Nucleus accumbens (tissue), 56 donors: Measurements from ENCODE around the gene SDF4.
"Not testable (repeated sequence)": the region's sequence is repeated elsewhere in the genome, so short reads cannot be mapped to it uniquely, and the experiment has no call there.

Experiments
- DNase-seq, 56 donors: peaks; one replicate each; lab custom pipeline; 2025; lab: John Stamatoyannopoulos, UW

SDF4 gene

GRCh38 chr1:1202831-1203560 lies 28.8 kb downstream of the SDF4 start:
- no peak for DNase-seq

GRCh38 chr1:1200876-1201810 lies 30.7 kb downstream of the SDF4 start:
- DNase-seq, result peak in 33 of 56 donors; percentile 2 to 85 (median 31)

- no peak for DNase-seq
Observed at GRCh38 chr1:1199961-1200875, 31.6 kb downstream of the SDF4 start.

DNA sequence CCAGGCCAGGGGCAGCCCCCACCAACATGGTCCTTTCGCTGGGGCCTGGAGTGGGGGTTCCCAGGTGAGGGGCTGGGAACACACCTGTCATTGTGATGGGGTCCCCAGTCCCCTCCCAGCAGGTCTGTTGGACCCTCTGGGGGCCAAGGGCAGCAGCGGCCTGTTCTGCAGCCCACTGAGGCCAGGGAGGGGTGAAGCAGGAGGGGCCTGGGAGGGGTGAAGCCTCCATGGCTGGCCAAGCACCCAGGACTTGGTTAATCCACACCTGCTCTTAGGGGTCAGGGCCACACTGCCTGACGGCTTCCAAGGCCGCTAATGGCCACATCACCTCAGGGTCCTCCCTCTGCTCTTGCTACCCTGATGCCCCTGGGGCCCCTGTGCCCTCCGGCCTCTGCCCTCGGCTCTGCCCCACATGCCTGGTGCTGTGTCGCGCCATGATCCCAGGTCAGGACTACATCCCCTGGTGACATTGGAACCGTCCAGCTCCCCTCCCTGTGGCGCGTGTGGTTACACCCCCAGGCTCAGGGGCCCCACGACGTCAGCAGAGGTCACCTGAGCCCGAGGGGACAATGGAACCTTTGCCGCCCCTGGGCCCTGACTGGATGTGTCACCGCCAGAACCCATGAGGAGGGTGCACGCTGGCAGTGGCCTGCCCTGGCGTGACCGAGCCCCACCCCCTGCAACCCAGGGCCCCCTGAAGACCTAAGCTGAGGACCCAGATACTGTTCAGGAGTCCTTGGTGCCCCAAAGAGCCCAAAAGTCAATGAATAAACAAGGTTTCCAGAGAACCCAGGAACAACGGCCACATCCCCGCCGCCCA lies 32.5 kb downstream of the SDF4 start:
- no peak for DNase-seq

DNA sequence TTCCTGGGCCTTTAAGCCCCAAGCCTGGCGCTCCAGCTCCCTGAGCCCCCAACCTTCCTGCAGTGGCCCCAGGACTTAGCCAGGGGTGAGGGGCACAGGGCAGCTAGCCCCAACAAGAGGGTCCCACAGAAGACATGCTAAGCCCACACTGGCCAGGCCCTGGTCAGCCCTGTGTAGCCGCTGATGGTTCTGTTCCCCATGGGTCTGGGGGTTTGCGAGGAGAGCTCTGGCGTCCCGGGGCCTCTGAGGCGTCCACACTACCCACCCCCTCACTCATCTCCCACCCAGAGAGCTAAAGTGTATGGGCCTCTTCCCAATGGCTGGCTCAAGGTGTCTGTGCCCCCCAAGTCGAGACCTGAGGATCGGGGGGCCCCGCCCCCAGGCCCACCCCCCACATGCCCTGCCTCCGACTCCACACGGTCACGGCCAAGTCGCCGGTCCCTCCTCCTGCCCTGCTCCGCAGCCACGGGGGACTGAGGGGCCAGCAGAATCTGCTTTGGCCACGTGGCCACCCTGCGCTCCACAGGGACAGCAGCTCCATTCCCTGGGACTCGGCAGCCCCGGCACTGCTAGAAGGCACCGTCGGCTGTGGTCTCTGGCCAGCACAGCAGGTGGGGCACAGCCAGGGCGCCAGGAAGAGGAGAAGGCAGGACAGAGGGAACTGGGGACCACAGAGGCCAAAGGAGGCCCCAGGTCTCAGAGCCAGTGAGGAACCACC lies 33.2 kb downstream of the SDF4 start:
- no peak for DNase-seq

DNA sequence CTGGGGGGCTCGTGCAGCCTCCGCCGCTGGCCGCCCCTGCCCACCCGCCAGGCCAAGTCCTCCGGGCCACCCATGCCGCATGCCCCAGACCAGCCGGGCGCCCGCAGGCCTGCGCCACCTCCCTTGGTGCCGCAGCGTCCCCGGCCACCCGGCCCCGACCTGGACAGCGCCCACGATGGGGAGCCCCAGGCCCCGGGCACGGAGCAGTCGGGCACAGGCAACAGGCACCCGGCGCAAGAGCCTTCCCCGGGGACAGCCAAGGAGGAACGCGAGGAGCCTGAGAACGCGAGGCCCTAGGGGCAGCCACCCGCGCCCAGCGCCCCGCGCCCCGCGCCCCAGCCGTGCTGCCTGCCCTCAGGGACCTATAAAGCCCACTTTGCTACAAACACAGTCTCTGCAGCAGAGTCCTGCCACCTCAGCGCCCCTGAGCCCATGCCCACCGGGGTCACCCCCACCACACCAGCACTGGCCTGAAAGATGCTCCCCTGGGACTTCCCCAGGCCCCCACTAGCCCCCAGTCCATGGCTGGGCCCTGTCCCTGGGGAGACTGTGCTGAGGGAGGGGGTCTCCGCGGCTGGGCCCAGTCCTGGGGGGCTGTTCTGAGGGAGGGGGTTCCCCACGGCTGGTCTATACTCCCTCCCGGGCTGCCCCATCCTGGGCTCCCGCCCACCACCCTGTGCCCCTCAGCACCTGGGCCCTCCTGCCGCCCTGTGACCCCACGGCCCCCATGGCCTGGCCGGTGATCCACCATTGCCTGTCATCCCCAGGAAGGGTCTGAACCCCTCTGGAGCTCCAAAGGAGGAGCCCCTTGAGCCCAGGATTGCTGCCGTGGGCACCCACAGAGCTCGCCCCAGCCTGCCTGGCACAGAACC lies 34.0 kb downstream of the SDF4 start:
- DNase-seq, result no peak

- no peak for DNase-seq
Observed at GRCh38 chr1:1197188-1197500, 34.7 kb downstream of the SDF4 start.

- no peak for DNase-seq
Observed at GRCh38 chr1:1196431-1197187, 35.2 kb downstream of the SDF4 start.

DNA sequence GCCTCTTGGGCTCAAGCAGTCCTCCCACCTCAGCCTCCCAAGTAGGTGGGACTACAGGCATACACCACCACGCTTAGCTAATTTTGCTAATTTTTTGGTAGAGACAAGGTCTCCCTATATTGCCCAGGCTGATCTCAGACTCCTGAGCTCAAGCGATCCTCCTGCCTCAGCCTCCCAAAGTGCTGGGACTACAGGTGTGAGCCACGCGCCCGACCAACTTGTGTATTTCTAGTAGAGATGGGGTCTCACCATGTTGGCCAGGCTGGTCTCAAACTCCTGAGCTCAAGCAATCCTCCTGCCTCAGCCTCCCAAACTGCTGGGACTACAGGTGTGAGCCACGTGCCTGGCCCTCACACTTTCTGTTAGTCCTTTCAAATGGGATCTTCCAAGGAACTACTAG lies 36.1 kb downstream of the SDF4 start:
- not testable (repeated sequence) for DNase-seq

DNA sequence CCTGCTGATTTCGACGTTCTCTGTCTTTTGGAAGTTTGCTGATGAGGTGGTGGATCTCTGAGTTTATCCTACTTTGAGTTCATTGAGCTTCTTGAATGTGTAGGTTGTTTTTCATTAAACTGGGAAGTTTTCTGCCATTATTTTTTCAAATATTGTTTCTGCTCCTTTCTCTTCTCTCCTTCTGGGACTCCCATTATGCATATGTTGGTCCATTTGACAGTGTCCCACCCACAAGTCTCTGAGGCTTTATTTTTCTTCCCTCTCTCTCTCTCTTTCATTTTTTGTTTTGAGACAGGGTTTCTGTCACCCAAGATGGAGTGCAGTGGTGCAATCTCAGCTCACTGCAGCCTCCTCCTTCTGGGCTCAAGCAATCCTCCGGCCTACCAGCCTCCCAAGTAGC lies 37.1 kb downstream of the SDF4 start:
- DNase-seq, result no peak

DNA sequence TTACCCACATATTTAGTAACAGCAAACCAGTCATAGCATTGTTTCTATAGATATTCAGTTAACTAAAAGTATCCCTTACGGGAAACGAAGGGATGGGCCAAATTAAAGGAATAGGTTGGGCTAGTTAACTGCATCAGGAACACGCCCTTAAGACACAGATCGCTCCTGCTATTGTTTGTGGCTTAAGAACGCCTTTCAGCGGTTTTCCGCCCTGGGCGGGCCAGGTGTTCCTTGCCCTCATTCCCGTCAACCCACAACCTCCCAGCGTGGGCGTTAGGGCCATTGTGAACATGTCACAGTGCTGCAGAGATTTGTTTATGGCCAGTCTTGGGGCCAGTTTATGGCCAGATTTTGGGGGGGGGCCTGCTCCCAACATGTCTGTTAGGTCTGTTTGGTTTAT lies 40.1 kb downstream of the SDF4 start:
- DNase-seq, result no peak

- no peak for DNase-seq
Observed at GRCh38 chr1:1189111-1189510, 42.7 kb downstream of the SDF4 start.

DNA sequence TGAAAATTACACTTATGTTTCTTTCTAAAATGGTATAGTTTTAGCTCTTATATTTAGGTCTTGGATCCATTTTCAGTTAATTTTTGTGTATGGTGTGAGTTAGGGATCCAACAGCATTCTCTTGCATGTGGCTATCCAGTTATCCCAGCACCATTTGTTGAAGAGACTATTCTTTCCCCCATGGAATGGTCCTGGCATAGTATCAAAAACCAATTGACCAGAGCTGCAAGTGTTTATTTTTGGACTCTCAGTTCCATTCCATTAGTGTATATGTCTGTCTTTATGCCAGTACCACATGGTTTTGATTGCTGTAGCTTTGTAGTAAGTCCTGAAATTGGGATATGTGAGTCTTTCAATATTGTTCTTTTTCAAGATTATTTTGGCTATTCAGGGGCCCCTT lies 43.9 kb downstream of the SDF4 start:
- DNase-seq, result no peak

GRCh38 chr1:1185101-1185765 lies 46.6 kb downstream of the SDF4 start:
- peak in 39 of 56 donors; percentile 7 to 74 (median 39) for DNase-seq

- DNase-seq, result no peak
Observed at GRCh38 chr1:1183833-1184775, 47.7 kb downstream of the SDF4 start.

DNA sequence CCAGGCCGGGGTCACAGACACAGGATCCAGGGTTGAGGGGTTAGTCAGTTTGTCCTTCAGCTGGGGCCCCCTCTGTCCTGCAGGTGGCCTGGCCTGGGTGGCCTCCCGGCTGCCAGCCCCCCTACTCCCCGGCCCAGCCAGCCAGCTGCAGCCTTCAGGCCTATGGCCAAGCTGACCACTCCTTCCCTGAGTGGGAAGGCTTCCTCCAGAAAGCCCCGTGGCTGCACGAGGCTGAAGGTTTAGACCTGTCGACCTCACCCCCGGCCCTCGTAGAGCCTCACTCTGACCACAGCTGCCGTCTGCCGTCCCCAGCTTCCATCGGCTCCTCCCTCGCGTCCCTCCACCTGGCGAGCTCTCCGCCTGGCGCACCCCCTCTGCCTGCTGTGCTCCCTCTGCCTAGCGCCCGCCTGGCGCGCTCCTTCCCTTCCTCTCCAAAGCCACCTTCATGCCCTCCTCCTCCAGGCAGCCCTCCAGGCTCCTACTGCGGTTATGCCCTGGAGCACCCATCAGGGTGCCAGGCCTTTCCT lies 48.5 kb downstream of the SDF4 start:
- DNase-seq, result no peak
